SK-N-SH (cell line): ENCODE measurements around the gene MX1.

Experiments used
- USF1 ChIP-seq: IDR thresholded peaks from 2 replicates; pipeline ENCODE4 v1.4.0; 2012; ENCODE audit warnings: low read depth, borderline replicate concordance
- TF ChIP-seq, protein P1 (sequence below): IDR thresholded peaks from 2 replicates; pipeline ENCODE4 v1.4.0; 2012; ENCODE audit warnings: low read depth, borderline replicate concordance

- TF ChIP-seq USF1, result no peak
- TF ChIP-seq, protein P1, sequence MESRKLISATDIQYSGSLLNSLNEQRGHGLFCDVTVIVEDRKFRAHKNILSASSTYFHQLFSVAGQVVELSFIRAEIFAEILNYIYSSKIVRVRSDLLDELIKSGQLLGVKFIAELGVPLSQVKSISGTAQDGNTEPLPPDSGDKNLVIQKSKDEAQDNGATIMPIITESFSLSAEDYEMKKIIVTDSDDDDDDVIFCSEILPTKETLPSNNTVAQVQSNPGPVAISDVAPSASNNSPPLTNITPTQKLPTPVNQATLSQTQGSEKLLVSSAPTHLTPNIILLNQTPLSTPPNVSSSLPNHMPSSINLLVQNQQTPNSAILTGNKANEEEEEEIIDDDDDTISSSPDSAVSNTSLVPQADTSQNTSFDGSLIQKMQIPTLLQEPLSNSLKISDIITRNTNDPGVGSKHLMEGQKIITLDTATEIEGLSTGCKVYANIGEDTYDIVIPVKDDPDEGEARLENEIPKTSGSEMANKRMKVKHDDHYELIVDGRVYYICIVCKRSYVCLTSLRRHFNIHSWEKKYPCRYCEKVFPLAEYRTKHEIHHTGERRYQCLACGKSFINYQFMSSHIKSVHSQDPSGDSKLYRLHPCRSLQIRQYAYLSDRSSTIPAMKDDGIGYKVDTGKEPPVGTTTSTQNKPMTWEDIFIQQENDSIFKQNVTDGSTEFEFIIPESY, result no peak
Measured at GRCh38 chr21:41429925-41430491, 4.0 kb downstream of the MX1 start.
